K562 (cell line): Measurements from ENCODE around the gene IDI2. TPM values are rescaled to one million over a fixed set of nuclear protein-coding genes. Genes with fewer than 3 reads are reported as not detected.

Experiments used
- ATAC-seq: fragments of 200-7000 bp; cut with Tn5 transposase; 3 replicates; pipeline ENCODE4 v1.9.1; 2020; ENCODE audit warnings: moderate library complexity
- BruUV-seq: library from RNA; stranded (reverse); fragments of 400-500 nt; replicated peaks from 2 replicates; lab custom pipeline; 2021; lab: Mats Ljungman, UMichigan
- CTCF ChIA-PET: fragments of 300-600 bp; formaldehyde crosslinking; extraction: SDS; loops from one replicate; lab custom pipeline; 2021; ENCODE audit warnings: low intra/inter-chr PET ratio; lab: Yijun Ruan, JAX
- POLR2A ChIA-PET: fragments of 300-600, 350-650 bp; sonication (Branson Sonifier 250); formaldehyde crosslinking; extraction: SDS; loops from one replicate; lab custom pipeline; 2021; ENCODE audit warnings: antibody characterized with exemption, inconsistent platforms; lab: Yijun Ruan, JAX
- DNase-seq, 4 experiments: peaks; one replicate each; pipeline versions ENCODE4 v3.0.0 to v3.0.0-alpha.2; 2011 to 2018; ENCODE audit warnings: low spot score in 3 of 4, mixed read lengths in 3 of 4; ENCODE audit errors: extremely low read depth in 1 of 4
- FAIRE-seq: peaks from 2 replicates; lab custom pipeline; 2011; peaks lifted over from hg19 to GRCh38; lab: Jason Lieb, UNC
- H2AFZ ChIP-seq: 2 replicates; pipeline ENCODE4 v1.6.0; 2011; ENCODE audit warnings: low read depth, low read length, control low read depth, inconsistent platforms
- H3K27ac ChIP-seq: fragments of 200-600 bp; 3 replicates; pipeline ENCODE4 v1.8.0; 2011; ENCODE audit warnings: low read depth, mild to moderate bottlenecking, control low read depth, inconsistent platforms, low read length, moderate library complexity, mixed read lengths; ENCODE audit errors: extremely low read depth
- H3K27me3 ChIP-seq, 2 experiments: fragments of 300-600 bp in 1 of 2; 2 replicates in 1 of 2; 3 replicates in 1 of 2; pipeline versions ENCODE4 v1.6.0 to v1.8.0; 2011; ENCODE audit warnings: inconsistent platforms in 2 of 2, low read length in 2 of 2, mild to moderate bottlenecking in 1 of 2, mixed read lengths in 1 of 2, moderate library complexity in 1 of 2; ENCODE audit not compliant: control insufficient read depth in 2 of 2, insufficient read depth in 2 of 2
- H3K36me3 ChIP-seq: fragments of 300-600 bp; 3 replicates; pipeline ENCODE4 v1.8.0; 2011; ENCODE audit warnings: mild to moderate bottlenecking, low read length, inconsistent platforms; ENCODE audit not compliant: control insufficient read depth, insufficient read depth
- H3K4me1 ChIP-seq, 2 experiments: fragments of 200-600 bp in 1 of 2; replicated peaks in 1 of 2; 2 replicates in 1 of 2; 3 replicates in 1 of 2; pipeline versions ENCODE4 v1.5.1 to v1.8.0; 2011; ENCODE audit warnings: inconsistent platforms in 2 of 2, low read length in 2 of 2, mild to moderate bottlenecking in 1 of 2, mixed read lengths in 1 of 2, moderate library complexity in 1 of 2; ENCODE audit not compliant: control insufficient read depth in 2 of 2, insufficient read depth in 2 of 2
- H3K4me2 ChIP-seq: 2 replicates; pipeline ENCODE4 v1.6.1; 2011; ENCODE audit warnings: low read length, control low read depth, inconsistent platforms, mixed read lengths; ENCODE audit not compliant: insufficient read depth
- H3K4me3 ChIP-seq: fragments of 200-600 bp; sonication (generic), shearing (Covaris generic); 2 replicates; pipeline ENCODE4 v1.5.1; 2016; ENCODE audit warnings: control low read depth, inconsistent platforms
- H3K79me2 ChIP-seq: fragments of 200-600 bp; 3 replicates; pipeline ENCODE4 v1.8.0; 2011; ENCODE audit warnings: low read length, inconsistent platforms; ENCODE audit not compliant: control insufficient read depth, insufficient read depth
- H3K9ac ChIP-seq, 2 experiments: 2 replicates each; pipeline versions ENCODE4 v1.6.0 to v1.6.1; 2011; ENCODE audit warnings: low read depth in 2 of 2, low read length in 2 of 2, control low read depth in 1 of 2, inconsistent platforms in 1 of 2, mild to moderate bottlenecking in 1 of 2, mixed read lengths in 1 of 2; ENCODE audit not compliant: insufficient read depth in 1 of 2
- H3K9me1 ChIP-seq: one replicate; pipeline ENCODE4 v1.6.0; 2011; ENCODE audit warnings: inconsistent platforms, mild to moderate bottlenecking, low read length, moderate library complexity; ENCODE audit not compliant: control insufficient read depth, insufficient read depth
- H3K9me3 ChIP-seq: replicated peaks from 2 replicates; pipeline ENCODE4 v1.5.1; 2011; ENCODE audit warnings: low read depth, low read length, inconsistent platforms; ENCODE audit not compliant: control insufficient read depth, insufficient read depth
- H4K20me1 ChIP-seq: replicated peaks from 2 replicates; pipeline ENCODE4 v1.6.1; 2011; ENCODE audit warnings: low read length, inconsistent platforms, mixed read lengths; ENCODE audit not compliant: control insufficient read depth, insufficient read depth
- IFI16 ChIP-seq: fragments of 250-450 bp; sonication (Bioruptor Pico); IDR thresholded peaks from 2 replicates; pipeline ENCODE4 v2.1.2; 2022; ENCODE audit warnings: mild to moderate bottlenecking, inconsistent platforms
- MTF1 ChIP-seq: fragments of 250-450 bp; sonication (Bioruptor Pico); IDR thresholded peaks from 2 replicates; pipeline ENCODE4 v1.9.0; 2021; ENCODE audit warnings: moderate library complexity, mild to moderate bottlenecking, inconsistent platforms, borderline replicate concordance
- PCBP1 ChIP-seq: fragments of 200-400 bp; formaldehyde crosslinking; IDR thresholded peaks from 2 replicates; pipeline ENCODE4 v1.6.1; 2018; ENCODE audit warnings: mild to moderate bottlenecking, low read depth, low read length; ENCODE audit not compliant: poor library complexity, severe bottlenecking
- RBFOX2 ChIP-seq: fragments of 200-400 bp; formaldehyde crosslinking; IDR thresholded peaks from 2 replicates; pipeline ENCODE4 v1.6.1; 2017; ENCODE audit warnings: low read depth, mild to moderate bottlenecking, low read length, moderate library complexity
- ZNF77 ChIP-seq: fragments of 250-450 bp; sonication (Bioruptor Pico); IDR thresholded peaks from 2 replicates; pipeline ENCODE4 v1.5.0; 2020
- WGBS: fragments of 100-300 bp; shearing (Covaris generic); methylation state at CpG from one replicate; pipeline ENCODE4 v1.1.6; 2016; ENCODE audit warnings: low coverage, mixed read lengths; ENCODE audit not compliant: insufficient coverage; ENCODE audit errors: missing lambda C conversion rate; 5-methylcytosine and 5-hydroxymethylcytosine counted together
- in situ Hi-C: fragments of 300-500 bp; cut with MboI; formaldehyde crosslinking; loops from 4 replicates; pipeline ENCODE4 v1.15.0; 2018; ENCODE audit warnings: inconsistent platforms, mixed read lengths
- intact Hi-C: fragments of 100-400 bp; cut with micrococcal nuclease; formaldehyde crosslinking; loops from 2 replicates; pipeline ENCODE4 v1.14.2; 2022
- polyA plus RNA-seq, 8 experiments: library from polyadenylated mRNA; depleted of rRNA in 4 of 8; stranded (reverse) in 5 of 8; unstranded in 3 of 8; fragments of >200 nt; fragmentation: Nextera tagmentation in 2 of 8; fragmentation: Illumina TruSeq in 1 of 8; extraction: Ambion mirVana in 2 of 8; extraction: Trizol in 1 of 8; gene quantifications; 2 replicates each; pipeline versions ENCODE4 v1.2.1 to v1.2.3, GENCODE V29; 2011 to 2014; ENCODE audit warnings: inconsistent platforms in 1 of 8, missing spikeins in 1 of 8
- total RNA-seq, 7 experiments: library from RNA; depleted of rRNA in 6 of 7; stranded (reverse); fragments of >200 nt in 6 of 7; fragmentation: Illumina TruSeq in 2 of 7; extraction: Trizol in 2 of 7; gene quantifications; 2 replicates each; pipeline versions ENCODE4 v1.2.1 to v1.2.3, GENCODE V29; 2011 to 2021; ENCODE audit warnings: low replicate concordance in 1 of 7

Gene IDI2
- total and polyA plus RNA-seq, 9 of the 15 experiments (the other 6 are each of a cell fraction or from before 2014, with no cell fraction given) = not detected

DNA sequence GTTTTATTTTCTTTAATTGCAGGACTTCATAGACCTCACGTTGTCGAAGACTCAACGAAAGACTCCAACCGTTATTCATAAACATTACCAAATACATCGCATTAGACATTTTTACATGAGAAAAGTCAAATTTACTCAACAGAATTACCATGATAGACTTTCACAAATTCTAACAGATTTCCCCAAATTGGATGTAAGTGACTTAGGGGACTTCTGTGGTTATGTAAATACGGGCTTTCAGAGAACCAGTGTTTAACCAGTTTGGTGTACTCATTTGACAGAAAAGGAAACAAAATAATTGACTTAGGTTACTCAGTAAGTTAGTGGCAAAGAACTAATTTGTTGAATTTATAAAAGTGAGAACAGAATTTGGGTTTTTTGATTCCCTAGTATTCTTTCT, 33.2 kb downstream of the IDI2 start (continued):
- TF ChIP-seq MTF1 (CRISPR knock-in tag) (no peak), ZNF77 (CRISPR knock-in tag) (no peak), IFI16 (CRISPR knock-in tag) (no peak)

DNA sequence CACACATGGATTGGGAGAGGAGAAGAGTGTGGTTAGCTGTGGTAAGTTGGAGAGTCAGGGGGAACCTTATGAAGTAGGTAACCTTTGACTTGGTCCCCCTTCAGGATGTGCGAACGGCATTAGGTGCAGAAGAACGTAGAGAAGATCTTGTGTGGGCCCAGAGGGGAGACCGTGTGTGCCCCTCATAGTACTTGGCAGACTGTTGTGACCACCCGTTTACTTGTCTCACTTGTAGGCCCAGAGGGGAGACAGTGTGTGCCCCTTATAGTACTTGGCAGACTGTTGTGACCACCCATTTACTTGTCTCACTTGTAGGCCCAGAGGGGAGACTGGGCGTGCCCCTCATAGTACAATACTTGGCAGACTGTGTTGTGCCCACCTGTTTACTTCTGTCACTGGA, 34.9 kb downstream of the IDI2 start:
- H3K36me3 ChIP-seq = peaks cover 61% of the 10 kb centered on the region
- FAIRE-seq (no peak), ATAC-seq (no peak), DNase-seq (no peak)
- no peak for TF ChIP-seq PCBP1
- TF ChIP-seq RBFOX2 = peak; percentile 37
- no TSS peak for BruUV-seq
- no peaks in the 10 kb centered on the region for H3K9me3 ChIP-seq
- H3K4me2 ChIP-seq = no peak overlapping the region; the same call in none of the 2 replicates
- 0 out of 4 replicates have a peak overlapping the region, but pooled peaks of 1 of the 2 experiments have one; percentile 32 for H3K9ac ChIP-seq
- WGBS = 88% methylated on average over 6 of the region's 6 CpGs
- H3K27ac ChIP-seq = no peak overlapping the region; the same call in 2 of the 3 replicates
- H2AFZ ChIP-seq = no peak overlapping the region
- H3K27me3 ChIP-seq = no peaks in the 10 kb centered on the region
- no peaks in the 10 kb centered on the region for H3K9me1 ChIP-seq
- peaks cover 22% of the 10 kb centered on the region for H4K20me1 ChIP-seq
- ChIA-PET CTCF (no interaction called here), POLR2A (no interaction called here)
- intact Hi-C loops (no loop called here), in situ Hi-C loops (no loop called here)
- no peak overlapping the region for H3K4me3 ChIP-seq
- H3K79me2 ChIP-seq = peaks cover 84% of the 10 kb centered on the region
- H3K4me1 ChIP-seq = peaks cover 22 to 26% of the 10 kb centered on the region in 2 experiments
